Measurements from ENCODE around the gene LSS. TPM values are rescaled to one million over a fixed set of nuclear protein-coding genes. Genes with fewer than 3 reads are reported as not detected.
A peak's percentile ranks its signal among the peaks of the same experiment; 100 is the strongest.
"Not testable (repeated sequence)": the region's sequence is repeated elsewhere in the genome, so short reads cannot be mapped to it uniquely, and the experiment has no call there.

LSS gene
- total RNA-seq, 2 experiments from 2014 or later, result 72.1 to 76.1 TPM

GRCh38 chr21:46185716-46186115, 42.9 kb downstream of the LSS start:
- POLR2A ChIA-PET, result no interaction called here
- peak overlapping the region; percentile 84 for H3K4me3 Mint-ChIP-seq

GRCh38 chr21:46184625-46185555, 43.7 kb downstream of the LSS start:
- Mint-ChIP-seq H3K4me1 (ENCODE audit: low read depth) (peaks cover 20% of the 10 kb centered on the region), H3K4me3 (peak overlapping the region; percentile 84), H3K36me3 (ENCODE audit: low read depth) (no peaks in the 10 kb centered on the region), H3K9me3 (ENCODE audit: insufficient read depth) (no peaks in the 10 kb centered on the region), H3K27me3 (ENCODE audit: low read depth) (no peaks in the 10 kb centered on the region), H3K27ac (peak overlapping the region; percentile 96)
- ATAC-seq, result peak; percentile 76
- CTCF ChIA-PET, result interaction anchor here (1.1 kb wide), 1 partner anchor 41 kb away, joined by 3 read pairs; no protein-coding TSS in a partner anchor
- peak; percentile 85 for DNase-seq
- POLR2A ChIA-PET, result no interaction called here

More at GRCh38 chr21:46185716-46186115, 42.9 kb downstream of the LSS start:
- ATAC-seq, result no peak
- H3K27ac Mint-ChIP-seq, result peak overlapping the region; percentile 39
- H3K36me3 Mint-ChIP-seq (ENCODE audit: low read depth), result no peaks in the 10 kb centered on the region
- no peaks in the 10 kb centered on the region for H3K27me3 Mint-ChIP-seq (ENCODE audit: low read depth)
- no peak for DNase-seq
- H3K9me3 Mint-ChIP-seq (ENCODE audit: insufficient read depth), result no peaks in the 10 kb centered on the region
- CTCF ChIA-PET, result interaction anchor here (1.1 kb wide), 1 partner anchor 42 kb away, joined by 3 read pairs; no protein-coding TSS in a partner anchor
- H3K4me1 Mint-ChIP-seq (ENCODE audit: low read depth), result peaks cover 20% of the 10 kb centered on the region

- peaks cover 20% of the 10 kb centered on the region for H3K4me1 Mint-ChIP-seq (ENCODE audit: low read depth)
- no peaks in the 10 kb centered on the region for H3K36me3 Mint-ChIP-seq (ENCODE audit: low read depth)
- H3K4me3 Mint-ChIP-seq, result peak within 1 kb of the TSS; percentile 84
- no peaks in the 10 kb centered on the region for H3K9me3 Mint-ChIP-seq (ENCODE audit: insufficient read depth)
- H3K27ac Mint-ChIP-seq, result peak within 1 kb of the TSS; percentile 96
- H3K27me3 Mint-ChIP-seq (ENCODE audit: low read depth), result no peaks in the 10 kb centered on the region
- DNase-seq, result peak; percentile 65
- ChIA-PET CTCF (no interaction called here), POLR2A (interaction anchor here (0.7 kb wide), 1 partner anchor 50 kb away, joined by 5 read pairs; no protein-coding TSS in a partner anchor)
- ATAC-seq, result peak; percentile 77
Measured at GRCh38 chr21:46183910-46184624, 44.5 kb downstream of the LSS start, which contains the start of gene SPATC1L. TSS of gene SPATC1L (minus strand) at chr21:46184459. CDS start at chr21:46182816, 1,643 bp downstream.

- H3K36me3 Mint-ChIP-seq (ENCODE audit: low read depth); ATAC-seq; H3K27me3 Mint-ChIP-seq (ENCODE audit: low read depth); CTCF ChIA-PET; H3K9me3 Mint-ChIP-seq (ENCODE audit: insufficient read depth); DNase-seq: not testable (repeated sequence)
- H3K27ac Mint-ChIP-seq, result peak overlapping the region; percentile 87
- POLR2A ChIA-PET, result interaction anchor here (0.7 kb wide), 1 partner anchor 51 kb away, joined by 5 read pairs; no protein-coding TSS in a partner anchor
- H3K4me3 Mint-ChIP-seq, result peak overlapping the region; percentile 58
- H3K4me1 Mint-ChIP-seq (ENCODE audit: low read depth), result peaks cover 20% of the 10 kb centered on the region
Measured at GRCh38 chr21:46183337-46183909, 45.2 kb downstream of the LSS start.

- ChIA-PET CTCF (no interaction called here), POLR2A (no interaction called here)
- Mint-ChIP-seq H3K27ac (peak overlapping the region; percentile 71), H3K4me3 (peak overlapping the region; percentile 58), H3K36me3 (ENCODE audit: low read depth) (no peaks in the 10 kb centered on the region), H3K4me1 (ENCODE audit: low read depth) (peaks cover 20% of the 10 kb centered on the region), H3K9me3 (ENCODE audit: insufficient read depth) (peaks cover under 1% of the 10 kb centered on the region), H3K27me3 (ENCODE audit: low read depth) (no peaks in the 10 kb centered on the region)
- ATAC-seq (no peak), DNase-seq (no peak)
Measured at GRCh38 chr21:46182548-46183336, 45.8 kb downstream of the LSS start.

GRCh38 chr21:46181953-46182547, 46.5 kb downstream of the LSS start:
- CTCF ChIA-PET, result no interaction called here

GRCh38 chr21:46181436-46181835, 47.1 kb downstream of the LSS start:
- CTCF ChIA-PET, result no interaction called here
- no peak overlapping the region for H3K4me3 Mint-ChIP-seq
- no peak overlapping the region for H3K27ac Mint-ChIP-seq
- POLR2A ChIA-PET, result no interaction called here
- H3K36me3 Mint-ChIP-seq (ENCODE audit: low read depth), result no peaks in the 10 kb centered on the region
- ATAC-seq (no peak), DNase-seq (no peak)
- no peaks in the 10 kb centered on the region for H3K27me3 Mint-ChIP-seq (ENCODE audit: low read depth)
- peaks cover 3% of the 10 kb centered on the region for H3K9me3 Mint-ChIP-seq (ENCODE audit: insufficient read depth)
- peaks cover 20% of the 10 kb centered on the region for H3K4me1 Mint-ChIP-seq (ENCODE audit: low read depth)

More at GRCh38 chr21:46181953-46182547, 46.5 kb downstream of the LSS start:
- ATAC-seq, result no peak
- peaks cover 20% of the 10 kb centered on the region for H3K4me1 Mint-ChIP-seq (ENCODE audit: low read depth)
- H3K27ac Mint-ChIP-seq, result no peak overlapping the region
- H3K27me3 Mint-ChIP-seq (ENCODE audit: low read depth), result no peaks in the 10 kb centered on the region
- no peak for DNase-seq
- H3K9me3 Mint-ChIP-seq (ENCODE audit: insufficient read depth), result peaks cover 3% of the 10 kb centered on the region
- H3K4me3 Mint-ChIP-seq, result no peak overlapping the region
- POLR2A ChIA-PET, result no interaction called here
- H3K36me3 Mint-ChIP-seq (ENCODE audit: low read depth), result no peaks in the 10 kb centered on the region

- H3K4me1 Mint-ChIP-seq (ENCODE audit: low read depth), result peaks cover 17% of the 10 kb centered on the region
- DNase-seq (no peak), ATAC-seq (no peak)
- ChIA-PET CTCF (no interaction called here), POLR2A (no interaction called here)
- no peak overlapping the region for H3K27ac Mint-ChIP-seq
- H3K27me3 Mint-ChIP-seq (ENCODE audit: low read depth), result peaks cover 4% of the 10 kb centered on the region
- no peaks in the 10 kb centered on the region for H3K36me3 Mint-ChIP-seq (ENCODE audit: low read depth)
- peaks cover 3% of the 10 kb centered on the region for H3K9me3 Mint-ChIP-seq (ENCODE audit: insufficient read depth)
- no peak overlapping the region for H3K4me3 Mint-ChIP-seq
Measured at GRCh38 chr21:46180778-46181391, 47.7 kb downstream of the LSS start.

- no peak overlapping the region for H3K27ac Mint-ChIP-seq
- H3K4me1 Mint-ChIP-seq (ENCODE audit: low read depth), result peaks cover 11% of the 10 kb centered on the region
- no peak overlapping the region for H3K4me3 Mint-ChIP-seq
- H3K9me3 Mint-ChIP-seq (ENCODE audit: insufficient read depth), result peaks cover 3% of the 10 kb centered on the region
- ATAC-seq (no peak), DNase-seq (no peak)
- CTCF ChIA-PET, result no interaction called here
- POLR2A ChIA-PET, result no interaction called here
- peaks cover 10% of the 10 kb centered on the region for H3K27me3 Mint-ChIP-seq (ENCODE audit: low read depth)
- H3K36me3 Mint-ChIP-seq (ENCODE audit: low read depth), result no peaks in the 10 kb centered on the region
Measured at GRCh38 chr21:46180079-46180722, 48.4 kb downstream of the LSS start.

- ChIA-PET POLR2A (no interaction called here), CTCF (no interaction called here)
- no peak for ATAC-seq
- Mint-ChIP-seq H3K4me3 (no peak overlapping the region), H3K4me1 (ENCODE audit: low read depth) (peaks cover 7% of the 10 kb centered on the region), H3K9me3 (ENCODE audit: insufficient read depth) (peaks cover 3% of the 10 kb centered on the region), H3K36me3 (ENCODE audit: low read depth) (no peaks in the 10 kb centered on the region), H3K27ac (no peak overlapping the region), H3K27me3 (ENCODE audit: low read depth) (peaks cover 14% of the 10 kb centered on the region)
- no peak for DNase-seq
Measured at GRCh38 chr21:46179708-46180078, 48.9 kb downstream of the LSS start.

Measured in activated CD8-positive, alpha-beta T cell treated with anti-CD3 and anti-CD28 coated beads, Interleukin-2, amount 10 ng/mL, durations not matched to agents 7 days and 5 days (primary cell).